ENCODE results near the gene CLDN6. TPM values are rescaled to one million over a fixed set of nuclear protein-coding genes. Genes with fewer than 3 reads are reported as not detected.

The CLDN6 gene
- total and polyA plus RNA-seq, 9 of the 15 experiments (the other 6 are each of a cell fraction or from before 2014, with no cell fraction given), result 0.22 to 0.75 (median 0.38) TPM; not detected in 3

DNA sequence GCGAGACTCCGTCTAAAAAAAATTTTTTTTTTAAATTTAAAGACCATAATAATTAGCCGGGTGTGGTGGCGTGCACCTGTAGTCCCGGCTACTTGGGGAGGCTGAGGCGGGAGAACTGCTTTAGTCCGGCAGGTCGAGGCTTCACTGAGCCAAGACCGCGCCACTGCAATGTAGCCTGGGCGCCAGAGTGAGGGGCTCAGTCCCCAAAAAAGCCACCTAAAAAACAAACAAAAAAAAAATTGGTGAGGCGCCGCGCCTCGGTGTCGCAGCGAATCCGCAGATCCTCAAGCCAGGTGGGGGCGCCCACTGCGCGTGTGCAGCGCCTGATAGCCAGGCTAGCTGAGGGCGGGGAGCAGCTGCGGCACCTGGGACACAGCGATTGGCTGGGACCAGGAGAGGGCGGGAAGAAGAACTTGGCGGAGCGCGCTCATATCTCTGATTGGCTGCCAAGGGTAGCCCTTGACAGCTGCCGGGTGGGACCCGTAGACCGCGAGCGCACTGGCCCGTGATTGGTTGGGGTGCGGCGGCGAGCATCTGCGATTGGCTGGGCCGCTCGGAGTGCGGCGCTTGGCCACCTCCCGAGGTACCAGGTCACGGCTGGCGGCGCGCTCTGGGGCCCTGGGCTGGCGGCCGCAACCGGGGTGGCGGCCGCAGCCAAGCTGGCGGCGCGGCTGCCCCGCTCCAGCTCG, 14.3 kb downstream of the CLDN6 start (continued):
- TF ChIP-seq RFX1 (IDR thresholded peaks at IDR 0.05), result no peak
- TF ChIP-seq SRSF3 (IDR thresholded peaks at IDR 0.05; ENCODE audit: insufficient read depth, low read length), result no peak
- TF ChIP-seq MEIS2 (IDR thresholded peaks at IDR 0.05; ENCODE audit: partially characterized antibody), result peak; percentile 99
- no peak for TF ChIP-seq HMG20A (CRISPR knock-in tag; conservative IDR thresholded peaks at IDR 0.05)
- no peak for TF ChIP-seq ZNF224 (CRISPR knock-in tag; IDR thresholded peaks at IDR 0.05)
- TF ChIP-seq HSF4 (CRISPR knock-in tag; IDR thresholded peaks at IDR 0.05; ENCODE audit: borderline replicate concordance), result no peak
- TF ChIP-seq, protein P1, sequence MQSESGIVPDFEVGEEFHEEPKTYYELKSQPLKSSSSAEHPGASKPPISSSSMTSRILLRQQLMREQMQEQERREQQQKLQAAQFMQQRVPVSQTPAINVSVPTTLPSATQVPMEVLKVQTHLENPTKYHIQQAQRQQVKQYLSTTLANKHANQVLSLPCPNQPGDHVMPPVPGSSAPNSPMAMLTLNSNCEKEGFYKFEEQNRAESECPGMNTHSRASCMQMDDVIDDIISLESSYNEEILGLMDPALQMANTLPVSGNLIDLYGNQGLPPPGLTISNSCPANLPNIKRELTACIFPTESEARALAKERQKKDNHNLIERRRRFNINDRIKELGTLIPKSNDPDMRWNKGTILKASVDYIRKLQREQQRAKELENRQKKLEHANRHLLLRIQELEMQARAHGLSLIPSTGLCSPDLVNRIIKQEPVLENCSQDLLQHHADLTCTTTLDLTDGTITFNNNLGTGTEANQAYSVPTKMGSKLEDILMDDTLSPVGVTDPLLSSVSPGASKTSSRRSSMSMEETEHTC (IDR thresholded peaks at IDR 0.05), result no peak
- TF ChIP-seq PURB (CRISPR knock-in tag; IDR thresholded peaks at IDR 0.05; ENCODE audit: low read depth), result no peak
- TF ChIP-seq, protein P2, sequence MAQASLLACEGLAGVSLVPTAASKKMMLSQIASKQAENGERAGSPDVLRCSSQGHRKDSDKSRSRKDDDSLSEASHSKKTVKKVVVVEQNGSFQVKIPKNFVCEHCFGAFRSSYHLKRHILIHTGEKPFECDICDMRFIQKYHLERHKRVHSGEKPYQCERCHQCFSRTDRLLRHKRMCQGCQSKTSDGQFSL (CRISPR knock-in tag; IDR thresholded peaks at IDR 0.05), result no peak
- TF ChIP-seq, protein P2 (tag; IDR thresholded peaks at IDR 0.05), result no peak
- TF ChIP-seq ZNF408 (CRISPR knock-in tag; IDR thresholded peaks at IDR 0.05; ENCODE audit: low read depth), result no peak
- TF ChIP-seq, protein P3, sequence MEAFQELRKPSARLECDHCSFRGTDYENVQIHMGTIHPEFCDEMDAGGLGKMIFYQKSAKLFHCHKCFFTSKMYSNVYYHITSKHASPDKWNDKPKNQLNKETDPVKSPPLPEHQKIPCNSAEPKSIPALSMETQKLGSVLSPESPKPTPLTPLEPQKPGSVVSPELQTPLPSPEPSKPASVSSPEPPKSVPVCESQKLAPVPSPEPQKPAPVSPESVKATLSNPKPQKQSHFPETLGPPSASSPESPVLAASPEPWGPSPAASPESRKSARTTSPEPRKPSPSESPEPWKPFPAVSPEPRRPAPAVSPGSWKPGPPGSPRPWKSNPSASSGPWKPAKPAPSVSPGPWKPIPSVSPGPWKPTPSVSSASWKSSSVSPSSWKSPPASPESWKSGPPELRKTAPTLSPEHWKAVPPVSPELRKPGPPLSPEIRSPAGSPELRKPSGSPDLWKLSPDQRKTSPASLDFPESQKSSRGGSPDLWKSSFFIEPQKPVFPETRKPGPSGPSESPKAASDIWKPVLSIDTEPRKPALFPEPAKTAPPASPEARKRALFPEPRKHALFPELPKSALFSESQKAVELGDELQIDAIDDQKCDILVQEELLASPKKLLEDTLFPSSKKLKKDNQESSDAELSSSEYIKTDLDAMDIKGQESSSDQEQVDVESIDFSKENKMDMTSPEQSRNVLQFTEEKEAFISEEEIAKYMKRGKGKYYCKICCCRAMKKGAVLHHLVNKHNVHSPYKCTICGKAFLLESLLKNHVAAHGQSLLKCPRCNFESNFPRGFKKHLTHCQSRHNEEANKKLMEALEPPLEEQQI (IDR thresholded peaks at IDR 0.05), result no peak
- no peak for TF ChIP-seq NFIX (CRISPR knock-in tag; IDR thresholded peaks at IDR 0.05; ENCODE audit: low read depth)
- TF ChIP-seq, protein P4, sequence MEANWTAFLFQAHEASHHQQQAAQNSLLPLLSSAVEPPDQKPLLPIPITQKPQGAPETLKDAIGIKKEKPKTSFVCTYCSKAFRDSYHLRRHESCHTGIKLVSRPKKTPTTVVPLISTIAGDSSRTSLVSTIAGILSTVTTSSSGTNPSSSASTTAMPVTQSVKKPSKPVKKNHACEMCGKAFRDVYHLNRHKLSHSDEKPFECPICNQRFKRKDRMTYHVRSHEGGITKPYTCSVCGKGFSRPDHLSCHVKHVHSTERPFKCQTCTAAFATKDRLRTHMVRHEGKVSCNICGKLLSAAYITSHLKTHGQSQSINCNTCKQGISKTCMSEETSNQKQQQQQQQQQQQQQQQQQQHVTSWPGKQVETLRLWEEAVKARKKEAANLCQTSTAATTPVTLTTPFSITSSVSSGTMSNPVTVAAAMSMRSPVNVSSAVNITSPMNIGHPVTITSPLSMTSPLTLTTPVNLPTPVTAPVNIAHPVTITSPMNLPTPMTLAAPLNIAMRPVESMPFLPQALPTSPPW (CRISPR knock-in tag; IDR thresholded peaks at IDR 0.05), result peak; percentile 22
- TF ChIP-seq RBM14 (IDR thresholded peaks at IDR 0.05; ENCODE audit: borderline replicate concordance, insufficient read depth, low read depth, low read length), result no peak
- TF ChIP-seq ZZZ3 (IDR thresholded peaks at IDR 0.05), result no peak
- TF ChIP-seq, protein P5, sequence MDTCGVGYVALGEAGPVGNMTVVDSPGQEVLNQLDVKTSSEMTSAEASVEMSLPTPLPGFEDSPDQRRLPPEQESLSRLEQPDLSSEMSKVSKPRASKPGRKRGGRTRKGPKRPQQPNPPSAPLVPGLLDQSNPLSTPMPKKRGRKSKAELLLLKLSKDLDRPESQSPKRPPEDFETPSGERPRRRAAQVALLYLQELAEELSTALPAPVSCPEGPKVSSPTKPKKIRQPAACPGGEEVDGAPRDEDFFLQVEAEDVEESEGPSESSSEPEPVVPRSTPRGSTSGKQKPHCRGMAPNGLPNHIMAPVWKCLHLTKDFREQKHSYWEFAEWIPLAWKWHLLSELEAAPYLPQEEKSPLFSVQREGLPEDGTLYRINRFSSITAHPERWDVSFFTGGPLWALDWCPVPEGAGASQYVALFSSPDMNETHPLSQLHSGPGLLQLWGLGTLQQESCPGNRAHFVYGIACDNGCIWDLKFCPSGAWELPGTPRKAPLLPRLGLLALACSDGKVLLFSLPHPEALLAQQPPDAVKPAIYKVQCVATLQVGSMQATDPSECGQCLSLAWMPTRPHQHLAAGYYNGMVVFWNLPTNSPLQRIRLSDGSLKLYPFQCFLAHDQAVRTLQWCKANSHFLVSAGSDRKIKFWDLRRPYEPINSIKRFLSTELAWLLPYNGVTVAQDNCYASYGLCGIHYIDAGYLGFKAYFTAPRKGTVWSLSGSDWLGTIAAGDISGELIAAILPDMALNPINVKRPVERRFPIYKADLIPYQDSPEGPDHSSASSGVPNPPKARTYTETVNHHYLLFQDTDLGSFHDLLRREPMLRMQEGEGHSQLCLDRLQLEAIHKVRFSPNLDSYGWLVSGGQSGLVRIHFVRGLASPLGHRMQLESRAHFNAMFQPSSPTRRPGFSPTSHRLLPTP (IDR thresholded peaks at IDR 0.05; ENCODE audit: borderline replicate concordance, extremely low read depth, insufficient read length), result no peak
- TF ChIP-seq ZNF644 (tag; IDR thresholded peaks at IDR 0.05; ENCODE audit: low read depth), result no peak

Measured in K562 (cell line).